Measurements from ENCODE around the gene PAX8.
"Not testable (repeated sequence)": the region's sequence is repeated elsewhere in the genome, so short reads cannot be mapped to it uniquely, and the experiment has no call there.

DNA sequence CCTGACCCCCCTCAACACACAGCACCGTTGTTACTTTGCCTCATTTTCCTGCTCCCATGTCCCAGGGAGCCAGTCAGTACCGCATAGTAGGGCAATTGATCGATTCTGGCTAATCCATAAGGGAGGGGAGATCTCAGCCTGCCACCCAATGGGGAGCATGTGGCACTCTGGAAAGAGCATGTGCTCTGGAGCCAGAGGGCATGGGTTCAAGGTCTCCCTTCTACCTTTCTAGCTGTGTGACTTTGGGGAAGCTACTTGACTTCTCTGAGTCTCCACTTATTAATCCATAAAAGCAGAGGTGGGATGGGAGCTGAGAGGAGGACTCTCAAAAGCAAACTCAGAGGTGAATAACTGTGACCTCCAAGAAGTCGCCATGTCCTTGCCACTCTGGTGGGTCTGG is 27.5 kb upstream of the PAX8 start:
- TF ChIP-seq, protein P1, sequence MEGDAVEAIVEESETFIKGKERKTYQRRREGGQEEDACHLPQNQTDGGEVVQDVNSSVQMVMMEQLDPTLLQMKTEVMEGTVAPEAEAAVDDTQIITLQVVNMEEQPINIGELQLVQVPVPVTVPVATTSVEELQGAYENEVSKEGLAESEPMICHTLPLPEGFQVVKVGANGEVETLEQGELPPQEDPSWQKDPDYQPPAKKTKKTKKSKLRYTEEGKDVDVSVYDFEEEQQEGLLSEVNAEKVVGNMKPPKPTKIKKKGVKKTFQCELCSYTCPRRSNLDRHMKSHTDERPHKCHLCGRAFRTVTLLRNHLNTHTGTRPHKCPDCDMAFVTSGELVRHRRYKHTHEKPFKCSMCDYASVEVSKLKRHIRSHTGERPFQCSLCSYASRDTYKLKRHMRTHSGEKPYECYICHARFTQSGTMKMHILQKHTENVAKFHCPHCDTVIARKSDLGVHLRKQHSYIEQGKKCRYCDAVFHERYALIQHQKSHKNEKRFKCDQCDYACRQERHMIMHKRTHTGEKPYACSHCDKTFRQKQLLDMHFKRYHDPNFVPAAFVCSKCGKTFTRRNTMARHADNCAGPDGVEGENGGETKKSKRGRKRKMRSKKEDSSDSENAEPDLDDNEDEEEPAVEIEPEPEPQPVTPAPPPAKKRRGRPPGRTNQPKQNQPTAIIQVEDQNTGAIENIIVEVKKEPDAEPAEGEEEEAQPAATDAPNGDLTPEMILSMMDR (IDR thresholded peaks at IDR 0.05): not testable (repeated sequence)
- TF ChIP-seq ZFX (IDR thresholded peaks at IDR 0.05; ENCODE audit: borderline replicate concordance): not testable (repeated sequence)

Data from 22Rv1 (cell line).